ENCODE results near the gene CCDC154.

The CCDC154 gene

DNA sequence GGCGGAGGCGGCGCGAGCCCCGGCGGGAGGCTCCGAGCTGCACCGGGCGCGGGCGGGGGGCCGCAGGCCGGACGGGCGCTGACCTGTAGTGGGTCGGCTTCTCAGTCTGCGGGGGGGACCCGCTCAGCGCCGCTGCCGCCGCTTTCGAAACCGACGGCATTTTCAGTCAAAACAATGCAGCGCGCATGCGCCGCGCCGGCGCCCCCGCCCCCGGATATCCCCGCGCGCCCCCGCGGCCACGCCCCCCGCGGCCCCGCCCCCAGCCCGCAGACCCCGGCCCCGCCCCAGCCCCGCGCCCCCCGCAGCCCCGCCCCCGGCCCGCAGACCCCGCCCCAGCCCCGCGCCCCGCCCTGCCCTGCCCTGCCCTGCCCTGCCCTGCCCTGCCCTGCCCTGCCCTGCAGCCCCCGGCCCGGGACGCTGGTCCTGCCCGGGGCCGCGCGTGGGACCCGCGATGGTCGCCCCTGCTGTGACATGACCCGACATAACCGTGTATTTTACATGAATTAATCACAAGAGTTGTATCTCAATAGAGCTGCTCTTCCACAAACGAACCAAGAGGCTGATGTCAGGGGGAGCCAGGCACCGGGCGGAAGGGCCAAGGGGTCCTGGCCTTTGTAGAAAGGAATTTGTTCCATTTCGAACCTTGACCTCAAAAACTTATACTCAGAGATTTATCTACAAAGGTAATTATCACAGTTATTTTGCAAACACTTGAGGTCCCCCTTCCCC, 29.7 kb downstream of the CCDC154 start, which contains the start of gene UNKL:
UNKL (minus strand) TSS at position 173 of the 729 bp plus-strand sequence; CDS start at position 160, 13 bp downstream.
- DNase-seq: peak; percentile 85

DNA sequence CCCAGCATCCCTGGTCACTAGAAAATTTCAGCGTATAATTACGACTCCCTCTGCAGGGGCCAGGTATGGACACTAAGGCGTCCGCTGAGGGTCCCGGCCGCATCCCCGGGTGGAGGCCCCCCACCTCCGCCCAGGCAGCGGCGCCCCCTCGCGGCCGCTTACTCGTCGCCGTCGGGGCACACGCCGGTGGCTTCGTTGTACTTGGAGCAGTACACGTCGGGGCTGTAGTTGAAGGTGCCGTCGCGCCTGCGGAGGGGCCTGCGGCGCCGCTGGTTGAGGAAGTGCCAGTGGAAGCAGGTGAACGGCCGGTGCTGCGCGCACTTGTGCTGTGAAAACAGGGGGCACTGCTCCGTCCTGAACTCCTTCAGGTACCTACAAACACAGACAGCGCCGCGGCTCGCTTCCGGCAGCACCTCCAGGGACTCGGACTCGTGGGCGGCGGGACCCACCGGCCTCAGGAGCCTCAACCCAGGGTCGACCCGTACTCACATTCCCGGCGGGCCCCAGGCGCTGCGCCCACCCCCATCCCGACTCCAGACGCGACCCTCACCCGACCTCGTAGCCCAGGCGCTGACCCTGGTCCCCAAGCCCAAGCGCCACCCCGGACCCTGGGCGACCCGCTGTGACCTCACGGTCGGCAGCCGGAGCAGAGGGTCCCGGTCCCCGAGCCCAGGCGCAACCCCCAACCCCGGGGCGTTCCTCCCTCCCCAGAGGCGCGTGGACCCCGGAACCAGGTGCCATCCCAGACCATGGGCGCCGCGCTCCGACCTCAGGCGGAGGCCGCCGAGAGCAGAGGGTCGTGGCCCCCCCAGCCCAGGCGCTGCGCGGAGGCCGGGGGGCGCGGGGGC, 30.4 kb downstream of the CCDC154 start:
- DNase-seq: peak; percentile 62

DNA sequence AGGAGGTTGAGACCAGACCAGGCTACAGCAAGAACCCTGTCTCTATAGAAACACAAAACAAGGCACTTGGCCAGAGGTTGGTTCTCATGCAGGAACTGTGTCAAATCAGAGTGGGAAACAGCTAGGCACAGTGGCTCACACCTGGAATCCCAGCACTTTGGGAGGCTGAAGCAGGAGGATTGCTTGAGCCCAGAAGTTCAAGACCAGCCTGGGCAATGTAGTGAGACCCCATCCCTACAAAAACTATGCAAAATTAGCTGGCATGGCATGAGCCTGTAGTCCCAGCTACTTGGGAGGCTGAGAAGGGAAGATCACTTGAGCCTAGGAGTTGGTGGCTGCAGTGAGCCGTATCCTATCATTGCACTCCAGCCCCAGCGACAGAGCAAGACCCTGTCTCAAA, 31.5 kb downstream of the CCDC154 start:
- DNase-seq: no peak

DNA sequence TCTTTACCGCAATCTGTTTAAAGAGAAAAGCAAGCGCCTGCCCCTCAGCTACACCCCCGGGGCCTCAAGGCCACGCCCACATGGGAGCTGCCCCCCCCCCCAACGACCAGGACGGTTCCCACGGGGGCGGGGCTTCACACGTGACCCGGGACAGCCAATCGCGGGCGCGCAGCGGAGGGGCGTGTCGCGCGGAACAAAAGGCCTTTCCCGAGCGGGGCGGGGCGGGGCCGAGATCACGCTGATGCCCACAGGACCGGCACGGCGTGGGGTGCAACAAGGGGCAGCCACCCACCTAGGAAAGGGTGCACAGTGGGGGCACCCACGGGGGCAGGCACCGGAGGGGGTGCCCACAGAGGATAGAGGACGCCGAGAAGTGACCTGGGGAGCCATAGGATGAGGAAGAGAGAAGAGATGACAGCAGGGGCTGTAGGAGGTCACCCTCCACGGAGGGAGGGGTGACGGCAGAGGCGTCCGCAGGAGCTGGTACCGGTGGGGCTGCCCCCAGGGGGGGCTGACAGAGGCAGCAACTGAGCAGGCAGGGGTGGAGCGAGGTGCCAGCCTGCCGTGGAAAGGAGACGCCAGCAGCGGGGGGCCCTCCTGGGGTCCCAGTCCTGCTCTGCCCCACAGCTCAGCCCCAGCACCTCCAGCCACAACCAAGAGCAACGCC, 36.1 kb downstream of the CCDC154 start:
- peak; percentile 97 for DNase-seq

DNA sequence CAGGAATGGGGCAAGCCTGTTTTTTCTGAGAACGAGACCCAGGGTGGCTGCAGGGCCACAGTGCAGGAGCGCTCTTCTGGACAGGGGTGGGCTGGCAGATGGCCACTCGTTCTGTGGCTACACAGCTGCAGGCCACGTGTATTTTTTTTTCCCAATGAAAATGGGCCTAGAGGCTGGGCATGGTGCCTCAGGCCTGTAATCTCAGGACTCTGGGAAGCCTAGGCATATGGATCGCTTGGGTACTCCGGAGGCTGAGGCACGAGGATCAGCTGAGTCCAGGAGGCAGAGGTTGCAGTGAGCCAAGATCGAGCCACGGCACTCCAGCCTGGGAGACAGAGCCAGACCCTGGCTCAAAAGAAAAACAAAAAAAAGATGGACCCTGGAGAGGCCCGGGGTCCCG, 36.6 kb downstream of the CCDC154 start:
- no peak for DNase-seq

DNA sequence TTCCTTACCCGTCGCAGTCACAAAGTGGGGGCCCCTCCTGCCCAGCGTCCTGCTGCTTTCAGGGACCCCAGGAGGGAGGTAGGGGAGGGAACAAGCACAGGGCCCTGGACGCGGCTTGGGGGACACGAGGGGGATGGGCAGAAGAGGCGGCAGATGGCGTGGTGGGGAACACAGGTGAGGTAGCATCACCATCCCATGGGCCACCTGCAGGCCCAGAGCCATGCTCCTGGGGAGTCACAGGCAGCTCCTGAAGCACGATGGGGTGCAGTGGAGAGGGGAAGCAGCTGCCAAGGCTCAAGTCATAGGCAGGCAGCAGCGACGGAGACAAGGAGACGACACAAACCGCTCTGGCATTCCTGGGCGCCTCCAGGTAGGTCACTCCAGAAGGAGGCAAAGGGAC, 40.6 kb downstream of the CCDC154 start:
- no peak for DNase-seq

DNA sequence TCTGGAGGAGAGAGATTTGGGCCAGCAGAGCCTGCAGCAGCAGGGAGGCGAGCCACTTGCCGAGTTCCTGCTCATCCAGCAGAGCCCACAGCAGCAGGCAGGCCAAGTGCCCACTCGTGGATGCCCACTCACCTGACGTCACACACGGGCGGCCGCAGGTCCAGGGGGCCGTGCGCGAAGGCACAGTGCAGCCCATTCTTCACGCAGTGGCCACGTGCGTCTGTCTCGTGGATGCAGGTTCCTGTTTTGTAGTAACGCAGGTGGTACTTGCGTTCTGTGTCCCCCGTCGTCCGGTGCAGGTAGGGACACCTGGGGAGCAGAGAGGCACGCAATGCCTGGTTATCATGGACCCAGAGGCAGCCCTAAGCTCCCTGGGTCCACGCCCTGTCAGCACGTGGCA, 41.3 kb downstream of the CCDC154 start:
- DNase-seq: no peak

DNA sequence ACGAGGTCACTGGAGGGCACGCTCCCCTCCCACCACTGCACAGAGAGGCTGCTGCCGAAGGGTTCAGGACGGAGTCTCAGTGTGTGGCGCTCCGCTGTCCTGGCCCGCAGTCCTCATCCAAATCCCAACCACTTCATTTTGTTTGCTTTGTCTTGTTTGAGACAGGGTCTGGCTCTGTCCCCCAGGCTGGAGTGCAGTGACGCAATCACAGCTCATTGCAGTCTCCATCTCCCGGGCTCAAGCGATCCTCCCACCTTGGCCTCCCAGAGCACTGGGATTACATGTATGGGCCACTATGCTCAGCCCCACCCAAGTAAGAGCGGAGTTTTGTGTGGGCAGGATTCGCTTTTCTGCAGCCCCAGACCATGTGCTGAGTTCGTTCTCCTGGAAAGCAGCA, 42.6 kb downstream of the CCDC154 start:
- no peak for DNase-seq

DNA sequence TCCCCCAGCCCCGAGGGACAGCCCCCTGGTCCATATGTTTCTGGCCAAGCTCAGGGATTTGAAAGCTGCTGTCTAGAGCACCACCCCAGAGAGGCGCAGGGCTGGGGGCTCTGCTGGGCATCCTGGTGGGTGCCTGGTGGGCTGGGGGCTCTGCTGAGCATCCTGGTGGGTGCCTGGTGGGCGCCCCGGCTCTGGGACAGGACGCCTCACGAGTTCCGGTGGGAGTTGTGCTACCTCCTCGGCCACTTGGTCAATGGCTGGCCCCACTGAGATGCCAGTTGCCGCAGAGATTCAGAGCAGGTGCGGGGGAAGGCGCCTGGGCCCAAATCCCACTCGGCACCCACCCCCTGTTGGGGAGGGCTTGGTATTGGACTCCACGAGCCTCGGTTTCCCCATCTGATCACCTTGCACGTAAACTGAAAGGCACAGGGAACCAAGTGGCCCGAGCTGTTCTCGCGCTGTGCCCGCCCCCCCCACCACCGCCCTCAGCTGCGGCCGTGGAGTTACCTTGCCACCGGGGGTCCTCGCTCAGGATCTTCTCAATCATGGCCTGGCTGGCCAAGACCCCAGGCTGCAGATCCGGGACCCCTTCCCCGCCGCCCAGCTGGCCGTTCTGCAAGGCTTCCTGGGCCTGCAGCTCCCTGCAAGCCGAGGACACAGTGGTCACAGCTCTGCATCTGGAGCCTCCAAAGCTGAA, 43.1 kb downstream of the CCDC154 start:
- no peak for DNase-seq

DNA sequence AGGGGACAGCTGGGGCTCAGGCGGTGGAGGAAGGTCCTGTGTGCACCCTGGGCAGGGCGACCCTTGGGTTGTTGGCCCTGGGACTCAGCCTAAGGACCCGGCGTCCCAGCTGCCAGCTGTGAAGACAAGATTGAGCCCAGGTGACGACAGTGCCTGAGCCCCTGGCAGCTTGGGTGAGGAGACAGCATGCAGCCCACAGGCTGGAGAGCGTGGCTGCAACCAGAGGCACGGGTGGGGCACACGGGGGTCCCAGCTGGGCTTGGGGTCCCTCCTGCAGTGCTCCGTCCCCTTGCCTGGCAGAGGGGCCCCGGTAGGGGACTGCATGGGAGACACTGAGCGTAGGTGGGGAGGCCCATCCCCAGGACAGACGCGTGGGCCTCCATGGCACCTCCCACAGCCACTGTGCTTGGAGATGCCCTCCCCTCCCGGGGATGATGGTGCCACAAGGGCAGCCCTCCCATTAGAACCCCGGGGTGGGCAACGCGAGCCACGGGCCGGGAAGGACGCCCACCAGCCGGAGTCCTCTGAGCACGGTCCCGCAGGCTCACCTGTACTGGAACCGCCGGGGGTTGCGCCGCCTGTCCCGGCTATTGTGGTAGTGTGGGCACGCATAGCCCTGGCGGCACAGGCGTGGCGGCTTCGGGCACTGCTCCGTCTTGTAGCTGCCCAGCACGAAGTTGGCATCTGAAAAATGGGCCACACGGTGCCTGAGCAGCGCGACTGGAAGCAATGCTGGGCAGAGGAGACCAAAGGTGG, 45.4 kb downstream of the CCDC154 start:
- no peak for DNase-seq

DNA sequence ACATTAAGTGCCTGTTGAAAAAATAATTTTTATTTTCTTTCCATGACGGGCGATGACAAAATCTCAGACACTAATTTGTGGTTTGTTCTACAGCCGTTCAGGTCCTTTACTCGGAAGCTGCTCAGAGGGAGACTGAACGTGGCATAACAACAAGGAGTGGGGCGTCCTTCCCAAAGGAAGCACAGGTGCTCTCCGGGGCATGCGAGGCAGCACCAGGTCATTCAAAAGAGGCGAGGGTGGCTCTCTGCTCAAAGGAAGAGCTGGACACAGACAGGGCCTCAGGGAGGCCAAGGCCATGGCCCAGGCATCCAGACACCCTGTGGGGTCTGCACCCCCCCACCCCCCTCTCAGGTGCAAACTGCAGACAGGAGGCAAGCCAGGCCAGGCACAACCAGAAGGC, 46.0 kb downstream of the CCDC154 start:
- no peak for DNase-seq

DNA sequence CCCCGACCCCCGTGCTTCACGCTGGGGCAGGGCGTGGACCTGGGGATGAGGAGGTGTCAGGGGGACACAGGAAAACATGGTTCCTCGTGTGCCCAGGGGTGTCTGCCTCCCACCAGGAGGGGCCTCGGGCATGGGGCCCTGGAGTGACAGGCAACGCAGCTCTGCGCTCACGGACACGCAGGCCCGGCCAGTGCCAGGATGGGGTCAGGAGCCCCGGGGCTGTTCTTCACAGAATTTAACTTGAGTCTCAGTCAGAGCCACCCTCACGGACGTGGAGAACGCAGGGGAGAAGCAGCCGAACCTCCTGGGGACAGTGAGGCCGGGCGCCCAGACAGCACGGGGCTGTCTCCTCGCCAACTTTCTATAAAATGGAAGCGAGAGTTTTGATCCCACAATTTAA, 46.6 kb downstream of the CCDC154 start:
- no peak for DNase-seq

DNA sequence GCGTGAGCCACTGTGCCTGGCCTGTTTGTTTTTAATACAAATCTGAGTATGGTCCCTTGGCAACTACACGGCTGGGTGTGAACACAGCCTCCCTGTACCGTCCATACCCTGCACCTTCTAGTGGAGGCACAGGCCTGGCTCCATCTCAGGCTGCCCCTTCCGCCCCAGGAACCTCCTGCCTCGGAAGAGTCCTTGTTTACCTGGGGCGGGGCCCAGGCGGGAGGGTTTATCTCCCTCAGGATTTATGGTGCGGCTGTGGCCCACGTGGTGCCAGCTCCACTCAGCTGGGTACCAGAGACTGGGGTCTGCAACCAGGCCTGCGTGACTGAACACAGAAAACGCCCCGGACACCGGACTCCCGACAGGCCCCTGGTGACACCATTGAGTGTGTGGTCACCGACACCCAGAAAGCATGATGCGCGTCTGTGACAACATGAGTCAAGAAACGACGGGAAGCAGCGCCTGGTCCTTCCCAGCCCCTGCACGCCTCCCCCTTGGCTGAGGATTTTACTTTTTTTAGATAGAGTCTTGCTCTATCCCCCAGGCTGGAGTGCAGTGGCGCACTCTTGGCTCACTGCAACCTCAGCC, 48.8 kb downstream of the CCDC154 start:
- DNase-seq: no peak

DNA sequence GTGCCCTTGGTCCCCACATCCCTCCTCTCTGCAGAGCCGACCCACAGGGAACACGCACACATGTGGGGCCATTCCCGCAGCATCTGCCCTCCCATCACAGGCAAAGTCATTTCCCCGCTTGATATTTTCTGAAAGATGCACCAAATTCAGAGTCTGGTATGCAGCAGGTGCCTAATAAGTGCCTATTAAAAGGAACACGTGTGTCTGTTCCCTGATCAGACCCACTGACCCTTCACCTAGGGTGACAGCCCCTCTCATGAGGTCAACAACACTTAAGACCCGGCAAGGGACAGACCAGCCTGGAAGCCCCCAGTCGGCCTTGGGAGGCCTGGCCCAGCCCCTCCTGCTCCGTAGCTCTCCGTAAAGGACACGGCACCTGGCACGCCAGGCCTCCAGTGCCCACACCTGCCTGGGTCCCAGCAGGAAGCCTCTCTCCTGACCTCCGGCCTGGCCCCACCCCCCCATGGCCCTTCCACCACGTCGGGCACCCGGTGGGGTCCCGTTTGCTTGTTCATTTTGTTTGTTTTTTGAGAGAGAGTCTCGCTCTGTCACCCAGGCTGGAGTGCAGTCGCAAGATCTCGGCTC, 49.9 kb downstream of the CCDC154 start:
- DNase-seq: no peak

DNA sequence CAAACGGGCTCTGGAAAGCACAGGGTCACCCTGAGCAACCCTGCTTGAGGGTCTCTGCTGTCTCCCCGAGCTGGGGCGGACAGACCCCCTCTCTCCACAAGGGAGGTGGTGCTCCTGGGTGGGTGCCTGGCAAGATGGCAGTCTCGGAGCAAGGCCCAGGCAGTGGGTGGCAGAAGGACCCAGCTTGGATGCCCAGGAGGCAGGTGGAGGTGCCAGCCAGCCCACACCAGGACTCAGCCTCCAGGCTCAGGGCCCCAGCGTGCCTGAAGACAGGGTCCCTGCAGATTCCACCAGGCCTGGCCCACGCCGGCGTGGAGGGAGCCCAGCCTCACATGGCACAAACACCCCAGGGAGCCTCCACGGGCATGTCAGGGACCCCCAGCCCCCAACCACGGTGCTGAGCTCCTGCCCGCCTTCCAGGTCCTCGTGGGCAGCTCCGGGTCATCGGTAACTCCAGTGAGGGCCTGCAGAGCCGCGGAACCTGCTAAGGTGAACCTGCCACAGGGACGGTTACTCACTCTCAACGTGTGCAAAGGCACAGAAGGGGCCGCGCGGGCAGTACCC, 50.7 kb downstream of the CCDC154 start:
- no peak for DNase-seq

DNA sequence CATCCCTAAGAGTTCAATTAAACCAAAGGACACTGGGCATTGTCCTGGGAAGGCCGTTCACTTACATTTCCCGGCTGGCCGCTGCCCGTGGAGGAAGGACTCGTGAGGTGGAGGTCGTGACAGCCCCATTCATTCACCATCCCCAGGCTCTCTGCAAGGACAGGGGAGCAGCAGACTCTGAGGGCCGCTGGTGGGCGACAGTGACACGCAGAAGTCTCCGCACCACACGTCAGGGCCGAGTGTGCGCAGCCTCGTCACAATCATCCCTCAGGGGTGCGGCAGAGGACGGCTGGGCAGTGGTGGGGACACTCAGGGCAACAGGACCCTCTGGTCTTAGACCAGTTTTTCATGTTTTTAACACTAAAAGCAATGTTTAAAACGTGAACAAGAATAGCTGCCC, 51.5 kb downstream of the CCDC154 start:
- no peak for DNase-seq

DNA sequence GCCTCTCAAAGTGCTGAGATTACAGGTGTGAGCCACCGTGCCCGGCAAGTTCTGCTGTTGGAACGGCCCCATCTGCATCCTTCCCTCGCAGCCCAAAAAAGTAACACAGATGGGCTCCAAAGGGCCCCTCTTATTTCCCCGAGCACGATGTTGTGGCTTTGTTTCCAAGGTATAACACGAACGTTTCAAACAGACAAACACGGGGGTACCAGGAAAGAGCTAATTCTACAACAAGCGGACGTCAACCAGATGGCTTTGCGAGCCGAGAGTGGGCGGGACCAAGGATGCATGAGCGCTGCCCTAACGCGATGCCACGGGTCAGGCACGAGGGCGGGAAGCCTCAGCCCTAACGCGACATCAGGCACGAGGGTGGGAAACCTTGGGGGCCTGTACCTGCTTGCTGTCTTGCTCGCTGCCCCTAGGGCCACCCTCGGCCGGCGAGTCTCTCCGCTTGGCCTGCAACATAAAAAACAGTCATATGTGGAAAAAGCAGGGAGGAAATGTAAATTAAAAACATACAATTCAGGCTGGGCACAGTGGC, 54.0 kb downstream of the CCDC154 start:
- DNase-seq: no peak

DNA sequence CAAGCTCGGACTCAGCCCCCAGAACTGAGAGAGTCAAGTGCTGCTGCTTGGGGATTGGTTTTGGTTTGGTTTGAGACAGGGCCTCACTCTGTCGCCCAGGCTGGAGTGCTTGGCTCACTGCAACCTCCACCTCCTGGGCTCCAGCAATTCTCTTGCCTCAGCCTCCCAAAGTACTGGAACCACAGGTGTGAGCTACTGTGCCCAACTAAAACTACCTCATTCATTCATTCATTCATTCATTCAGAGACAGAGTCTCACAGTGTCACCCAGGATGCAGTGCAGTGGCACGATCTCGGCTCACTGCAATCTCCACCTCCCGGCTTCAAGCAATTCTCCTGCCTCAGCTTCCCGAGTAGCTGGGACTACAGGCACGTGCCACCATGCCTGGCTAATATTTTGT, 54.6 kb downstream of the CCDC154 start:
- DNase-seq: no peak

DNA sequence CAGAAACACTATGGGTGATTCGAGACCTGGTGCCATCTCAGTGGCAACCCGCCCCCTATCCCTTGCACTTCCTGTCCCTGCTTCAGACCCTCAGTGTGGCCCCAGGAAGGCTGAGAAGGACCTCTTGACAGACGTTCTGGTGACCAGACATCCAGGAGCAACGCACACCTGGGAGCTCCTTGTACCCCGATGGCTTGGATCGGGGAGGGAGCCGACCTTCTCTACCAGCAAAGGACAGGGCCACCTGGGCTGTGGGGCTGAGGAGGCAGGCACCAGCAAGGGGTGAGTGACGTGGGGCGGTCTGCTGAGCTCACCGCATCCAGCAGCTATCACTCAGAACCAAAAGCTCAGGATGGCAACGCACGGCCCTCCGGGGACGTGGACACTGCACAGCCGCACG, 57.0 kb downstream of the CCDC154 start:
- no peak for DNase-seq

DNA sequence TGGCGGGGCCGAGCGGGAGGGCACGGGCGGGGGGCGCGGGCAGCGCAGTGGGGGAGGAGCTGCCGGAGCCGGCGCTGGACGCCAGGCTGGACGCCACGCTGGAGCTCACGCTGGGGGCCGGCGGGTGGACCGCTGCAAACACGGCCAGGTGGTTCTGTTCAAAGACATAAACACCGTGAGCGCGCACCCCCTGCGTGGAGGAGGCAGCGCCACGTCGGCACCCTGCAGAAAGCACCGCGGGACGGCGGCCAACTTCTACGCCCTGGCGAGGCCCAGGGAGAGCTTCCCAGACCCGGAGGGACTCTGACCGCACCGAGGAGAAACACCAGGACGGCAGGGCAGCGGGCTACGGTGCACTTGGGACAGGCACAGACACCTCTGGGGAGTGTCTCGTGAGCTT, 59.1 kb downstream of the CCDC154 start:
- no peak for DNase-seq
